ENCODE results near the gene CYP19A1. TPM values are rescaled to one million over a fixed set of nuclear protein-coding genes. Genes with fewer than 3 reads are reported as not detected.
A peak's percentile ranks its signal among the peaks of the same experiment; 100 is the strongest.

Gene CYP19A1
- total and polyA plus RNA-seq, 2 experiments from 2014 or later = 0.76 to 1.2 TPM

DNA sequence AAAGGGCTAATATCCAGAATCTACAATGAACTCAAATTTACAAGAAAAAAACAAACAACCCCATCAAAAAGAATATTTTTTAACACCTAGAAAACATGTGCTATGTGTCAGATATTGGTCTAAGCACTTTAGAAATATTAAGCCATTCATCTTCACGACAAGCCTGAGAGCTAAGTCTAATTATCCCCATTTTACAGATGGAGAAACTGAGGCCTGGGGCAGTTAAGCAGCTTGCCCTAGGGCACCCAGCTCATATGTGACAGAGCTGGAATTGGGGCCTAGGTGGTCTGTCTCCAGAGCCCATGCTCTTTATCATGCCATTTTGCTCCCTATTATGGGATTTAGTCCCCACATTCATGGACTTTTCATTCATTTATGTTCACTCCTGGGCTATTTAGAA lies 92.8 kb downstream of the CYP19A1 start:
- Histone ChIP-seq H3K27me3 (replicated peaks; ENCODE audit: insufficient read depth) (no peaks in the 10 kb centered on the region), H3K79me2 (ENCODE audit: insufficient read depth) (no peaks in the 10 kb centered on the region), H3K4me3 (no peak overlapping the region), H3K36me3 (ENCODE audit: low read depth) (no peaks in the 10 kb centered on the region), H3K4me1 (ENCODE audit: insufficient read depth) (peaks cover 13% of the 10 kb centered on the region; the same call in 1 of the 2 replicates), H3K9me2 (ENCODE audit: insufficient read depth) (no peaks in the 10 kb centered on the region), H4K20me1 (ENCODE audit: insufficient read depth) (no peaks in the 10 kb centered on the region), H3F3A (ENCODE audit: insufficient read depth) (peaks cover 10% of the 10 kb centered on the region; the same call in 1 of the 2 replicates), H3K27ac (no peak overlapping the region), H3K9me3 (ENCODE audit: low read depth) (no peaks in the 10 kb centered on the region), H3K9ac (no peak overlapping the region), H2AFZ (no peak overlapping the region), H3K4me2 (ENCODE audit: unreplicated experiment) (no peak overlapping the region)
- no peak for DNase-seq
- WGBS, 2 experiments (ENCODE audit: low coverage in 1 of 2, low lambda C conversion rate in 2 of 2, missing lambda C conversion rate in 2 of 2) = 94 to 100% methylated on average over 1 of the region's 1 CpG
- in situ Hi-C loops (cut with MboI) = no loop called here
- TF ChIP-seq EZH2 (IDR thresholded peaks at IDR 0.05; ENCODE audit: insufficient read depth, poor library complexity, severe bottlenecking) = no peak

DNA sequence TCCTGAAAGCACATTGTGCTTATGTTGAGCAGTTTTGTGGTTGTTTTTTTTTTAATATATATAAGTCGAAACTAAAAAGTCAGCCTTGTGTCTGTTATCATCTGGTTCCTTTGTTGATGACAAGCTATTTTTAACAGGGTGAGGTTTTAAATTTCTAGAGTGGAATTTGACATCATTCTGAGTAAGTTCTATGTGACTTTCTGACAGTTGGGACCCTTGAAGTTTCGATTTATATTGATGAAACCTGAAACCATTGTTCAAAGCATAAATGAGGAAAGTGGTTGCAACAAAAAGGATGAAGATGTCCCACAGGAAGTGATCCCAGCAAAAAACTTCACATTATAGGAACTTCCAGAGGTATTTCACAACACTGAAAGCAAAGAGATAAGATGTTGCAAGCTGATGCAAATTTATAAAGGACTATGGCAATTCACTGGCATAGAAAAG lies 94.0 kb downstream of the CYP19A1 start:
- Histone ChIP-seq H3K4me3 (no peak overlapping the region), H3K9me3 (ENCODE audit: low read depth) (no peaks in the 10 kb centered on the region), H3K9ac (no peak overlapping the region), H3K4me1 (ENCODE audit: insufficient read depth) (peaks cover 13% of the 10 kb centered on the region; the same call in 1 of the 2 replicates), H3K27ac (no peak overlapping the region), H3K27me3 (replicated peaks; ENCODE audit: insufficient read depth) (no peaks in the 10 kb centered on the region), H2AFZ (no peak overlapping the region), H3K9me2 (ENCODE audit: insufficient read depth) (no peaks in the 10 kb centered on the region), H3K4me2 (ENCODE audit: unreplicated experiment) (no peak overlapping the region), H3K36me3 (ENCODE audit: low read depth) (no peaks in the 10 kb centered on the region), H3K79me2 (ENCODE audit: insufficient read depth) (no peaks in the 10 kb centered on the region), H3F3A (ENCODE audit: insufficient read depth) (peaks cover 10% of the 10 kb centered on the region; the same call in 1 of the 2 replicates), H4K20me1 (ENCODE audit: insufficient read depth) (no peaks in the 10 kb centered on the region)
- in situ Hi-C loops (cut with MboI) = no loop called here
- DNase-seq = no peak
- 50 to 69% methylated on average over 2 of the region's 2 CpGs for WGBS, 2 experiments (ENCODE audit: low coverage in 1 of 2, low lambda C conversion rate in 2 of 2, missing lambda C conversion rate in 2 of 2)
- TF ChIP-seq EZH2phosphoT487 (IDR thresholded peaks at IDR 0.05; ENCODE audit: insufficient read depth, low read depth) = no peak
- no peak for TF ChIP-seq EZH2 (IDR thresholded peaks at IDR 0.05; ENCODE audit: insufficient read depth, poor library complexity, severe bottlenecking)

DNA sequence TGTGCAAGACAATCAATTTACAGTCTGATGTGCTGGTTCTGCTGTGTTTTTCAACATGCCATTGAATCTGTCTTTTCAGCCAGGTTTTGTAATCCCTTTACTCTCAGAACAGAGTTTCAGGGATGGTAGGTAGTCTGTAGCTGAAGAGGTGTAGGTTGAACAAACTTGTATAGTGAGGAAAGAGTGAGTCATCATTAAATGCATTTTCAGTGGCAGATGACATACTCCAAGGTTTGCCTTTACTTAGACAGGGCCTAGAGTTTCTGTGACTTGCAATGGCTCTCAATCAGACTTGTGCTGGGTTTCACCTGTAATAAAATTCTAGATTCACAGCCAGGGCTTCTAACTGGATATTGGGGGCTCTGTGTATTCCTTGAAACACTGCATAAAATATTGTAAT lies 94.6 kb downstream of the CYP19A1 start:
- no peak overlapping the region for H3K9ac ChIP-seq
- H3F3A ChIP-seq (ENCODE audit: insufficient read depth) = peaks cover 10% of the 10 kb centered on the region; the same call in 1 of the 2 replicates
- H3K9me2 ChIP-seq (ENCODE audit: insufficient read depth) = no peaks in the 10 kb centered on the region
- no peaks in the 10 kb centered on the region for H3K36me3 ChIP-seq (ENCODE audit: low read depth)
- H2AFZ ChIP-seq = no peak overlapping the region
- no peaks in the 10 kb centered on the region for H3K27me3 ChIP-seq (replicated peaks; ENCODE audit: insufficient read depth)
- no peaks in the 10 kb centered on the region for H3K9me3 ChIP-seq (ENCODE audit: low read depth)
- H3K27ac ChIP-seq = no peak overlapping the region
- DNase-seq = peak; percentile 55
- TF ChIP-seq EZH2 (IDR thresholded peaks at IDR 0.05; ENCODE audit: insufficient read depth, poor library complexity, severe bottlenecking) = no peak
- no peak for TF ChIP-seq EZH2phosphoT487 (IDR thresholded peaks at IDR 0.05; ENCODE audit: insufficient read depth, low read depth)
- H3K4me2 ChIP-seq (ENCODE audit: unreplicated experiment) = no peak overlapping the region
- no peaks in the 10 kb centered on the region for H4K20me1 ChIP-seq (ENCODE audit: insufficient read depth)
- H3K4me3 ChIP-seq = no peak overlapping the region
- no peaks in the 10 kb centered on the region for H3K79me2 ChIP-seq (ENCODE audit: insufficient read depth)
- in situ Hi-C loops (cut with MboI) = no loop called here
- peaks cover 13% of the 10 kb centered on the region; the same call in 1 of the 2 replicates for H3K4me1 ChIP-seq (ENCODE audit: insufficient read depth)

DNA sequence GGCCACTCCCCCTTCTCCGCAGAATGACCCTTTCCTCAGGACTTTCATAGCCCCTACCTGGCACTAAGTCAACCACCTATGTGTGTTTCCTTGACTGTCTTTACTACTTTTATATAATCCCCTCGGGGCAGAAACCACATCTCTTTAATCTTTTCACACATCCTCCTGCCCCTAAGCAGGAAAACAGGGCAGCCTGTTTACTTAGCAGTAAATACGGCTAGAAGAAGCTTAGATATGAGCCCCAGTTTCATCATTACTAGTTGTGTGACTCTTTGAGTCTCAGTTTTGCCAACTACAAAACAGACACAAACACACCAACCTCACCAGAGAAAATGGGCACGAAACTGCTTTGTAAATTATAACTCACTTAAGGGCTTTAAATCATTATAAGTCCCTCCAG lies 98.3 kb downstream of the CYP19A1 start:
- 45 to 59% methylated on average over 3 to 4 of the region's 4 CpGs for WGBS, 2 experiments (ENCODE audit: low coverage in 1 of 2, low lambda C conversion rate in 2 of 2, missing lambda C conversion rate in 2 of 2)
- no peak overlapping the region for H3K4me3 ChIP-seq
- peaks cover 9% of the 10 kb centered on the region; the same call in 1 of the 2 replicates for H3F3A ChIP-seq (ENCODE audit: insufficient read depth)
- H3K27ac ChIP-seq = no peak overlapping the region
- no peaks in the 10 kb centered on the region for H3K79me2 ChIP-seq (ENCODE audit: insufficient read depth)
- H3K27me3 ChIP-seq (replicated peaks; ENCODE audit: insufficient read depth) = no peaks in the 10 kb centered on the region
- no peak overlapping the region for H2AFZ ChIP-seq
- no peaks in the 10 kb centered on the region for H3K36me3 ChIP-seq (ENCODE audit: low read depth)
- no peak overlapping the region for H3K9ac ChIP-seq
- in situ Hi-C loops (cut with MboI) = no loop called here
- no peaks in the 10 kb centered on the region for H4K20me1 ChIP-seq (ENCODE audit: insufficient read depth)
- DNase-seq = no peak
- TF ChIP-seq EZH2 (IDR thresholded peaks at IDR 0.05; ENCODE audit: insufficient read depth, poor library complexity, severe bottlenecking) = no peak
- TF ChIP-seq EZH2phosphoT487 (IDR thresholded peaks at IDR 0.05; ENCODE audit: insufficient read depth, low read depth) = no peak
- H3K4me2 ChIP-seq (ENCODE audit: unreplicated experiment) = no peak overlapping the region
- H3K9me2 ChIP-seq (ENCODE audit: insufficient read depth) = no peaks in the 10 kb centered on the region
- no peaks in the 10 kb centered on the region for H3K9me3 ChIP-seq (ENCODE audit: low read depth)
- H3K4me1 ChIP-seq (ENCODE audit: insufficient read depth) = peaks cover 13% of the 10 kb centered on the region; the same call in 1 of the 2 replicates

DNA sequence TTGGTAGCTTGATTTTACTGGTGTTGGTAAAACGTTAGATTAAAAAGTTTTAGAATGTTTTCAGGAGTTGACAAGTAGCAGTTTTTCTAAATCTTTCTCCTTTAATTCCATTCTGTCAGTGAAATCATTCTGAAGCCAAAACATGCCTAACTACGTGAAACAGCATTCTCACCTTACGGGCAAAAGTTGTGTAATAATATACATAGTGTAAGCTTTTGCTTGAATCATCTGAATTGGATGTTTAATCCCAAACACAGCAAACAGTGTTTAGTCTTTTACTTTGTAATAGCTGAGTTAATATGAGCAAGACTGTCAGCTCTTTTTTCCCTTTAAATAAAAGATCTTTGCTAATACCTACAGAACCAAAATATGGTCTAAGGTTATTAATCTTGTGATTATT lies 100.6 kb downstream of the CYP19A1 start:
- DNase-seq = no peak
- in situ Hi-C loops (cut with MboI) = no loop called here
- Histone ChIP-seq H3K36me3 (ENCODE audit: low read depth) (no peaks in the 10 kb centered on the region), H3F3A (ENCODE audit: insufficient read depth) (no peaks in the 10 kb centered on the region), H3K27ac (no peak overlapping the region), H3K79me2 (ENCODE audit: insufficient read depth) (no peaks in the 10 kb centered on the region), H3K9me2 (ENCODE audit: insufficient read depth) (no peaks in the 10 kb centered on the region), H4K20me1 (ENCODE audit: insufficient read depth) (no peaks in the 10 kb centered on the region), H3K4me3 (no peak overlapping the region), H3K4me1 (ENCODE audit: insufficient read depth) (no peaks in the 10 kb centered on the region), H3K4me2 (ENCODE audit: unreplicated experiment) (no peak overlapping the region), H2AFZ (no peak overlapping the region), H3K9ac (no peak overlapping the region), H3K27me3 (replicated peaks; ENCODE audit: insufficient read depth) (no peaks in the 10 kb centered on the region), H3K9me3 (ENCODE audit: low read depth) (no peaks in the 10 kb centered on the region)
- WGBS, 2 experiments (ENCODE audit: low coverage in 1 of 2, low lambda C conversion rate in 2 of 2, missing lambda C conversion rate in 2 of 2) = 76 to 83% methylated on average over 3 of the region's 3 CpGs
- TF ChIP-seq EZH2phosphoT487 (IDR thresholded peaks at IDR 0.05; ENCODE audit: insufficient read depth, low read depth) (no peak), EZH2 (IDR thresholded peaks at IDR 0.05; ENCODE audit: insufficient read depth, poor library complexity, severe bottlenecking) (no peak)

All from GM23248 (cell line).